HL-60/S4 treated with retinoic acid at 250 ng/mL for 4 days and 3 days (cell line): ENCODE data around the gene SNX24.
"Not testable (repeated sequence)": the region's sequence is repeated elsewhere in the genome, so short reads cannot be mapped to it uniquely, and the experiment has no call there.

ENCODE experiments used
- in situ Hi-C: fragments of 300-500 bp; cut with MboI; formaldehyde crosslinking; loops from 2 replicates; pipeline ENCODE4 v1.7.0; 2022; ENCODE audit warnings: low sequenced_read_pairs

Gene SNX24, protein sequence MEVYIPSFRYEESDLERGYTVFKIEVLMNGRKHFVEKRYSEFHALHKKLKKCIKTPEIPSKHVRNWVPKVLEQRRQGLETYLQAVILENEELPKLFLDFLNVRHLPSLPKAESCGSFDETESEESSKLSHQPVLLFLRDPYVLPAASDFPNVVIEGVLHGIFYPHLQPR

DNA sequence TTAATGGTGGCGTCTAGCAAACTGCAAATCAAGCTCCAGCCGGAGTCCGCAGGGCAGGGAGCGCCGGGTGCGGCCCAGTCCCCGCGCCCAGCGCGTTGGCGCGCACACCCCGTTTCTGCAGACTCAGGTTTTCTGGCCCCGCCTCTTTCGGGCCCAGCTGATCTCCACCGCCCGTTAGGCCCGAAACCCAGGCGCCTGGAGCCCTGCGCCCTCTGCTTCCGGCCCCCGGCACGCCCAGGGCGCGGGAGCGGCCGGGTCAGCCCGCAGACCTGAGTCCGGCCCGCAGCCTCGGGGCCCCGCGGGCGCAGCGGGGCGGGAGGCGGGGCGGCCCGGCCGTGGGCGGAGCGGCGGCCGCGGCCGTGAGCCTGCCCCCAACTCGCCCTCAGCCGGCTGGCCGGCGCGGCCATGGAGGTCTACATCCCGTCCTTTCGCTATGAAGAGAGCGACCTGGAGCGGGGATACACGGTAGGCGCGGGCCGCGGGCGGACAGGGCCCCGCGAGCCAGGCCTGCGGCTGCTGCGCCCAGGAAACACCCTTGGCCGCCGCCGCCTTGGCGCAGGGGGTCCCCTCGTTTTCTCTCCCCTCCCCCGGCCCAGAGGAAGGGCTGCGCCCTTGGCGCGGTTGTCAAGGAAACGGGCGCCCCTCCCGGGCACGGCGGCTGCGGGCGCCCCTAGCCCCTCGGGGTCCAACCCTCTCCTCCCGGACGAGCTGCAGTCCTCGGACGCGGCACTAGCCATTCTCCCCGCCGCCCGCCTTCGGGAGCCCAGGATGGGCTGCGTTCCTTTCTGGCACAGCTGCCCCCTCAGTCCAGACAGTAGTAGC is at the start of gene SNX24:
TSS of gene SNX24 (plus strand) at position 385 of the 822 bp plus-strand sequence. CDS start at position 406, 21 bp downstream.
- in situ Hi-C loops = no loop called here

- in situ Hi-C loops = no loop called here
Observed at GRCh38 chr5:122805481-122805880, 39.9 kb upstream of the SNX24 start.

DNA sequence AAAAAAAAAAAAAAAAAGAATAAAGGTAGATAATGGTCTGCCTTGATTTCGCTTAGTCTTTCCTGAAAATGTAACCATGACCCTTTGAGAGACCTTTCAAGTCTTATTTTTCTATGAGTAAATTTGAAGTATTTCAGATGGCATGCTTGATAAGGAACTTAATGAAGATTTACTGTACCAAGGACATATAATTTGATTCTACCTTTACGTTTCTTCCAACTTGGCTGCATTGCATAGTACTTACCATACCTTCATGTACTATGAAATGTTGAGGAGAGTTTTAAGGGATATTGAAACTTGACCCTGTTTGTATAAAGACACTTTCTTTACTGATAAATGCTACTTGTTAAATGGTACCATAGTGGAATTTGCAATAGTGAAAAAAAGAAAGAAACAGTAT is 35.0 kb upstream of the SNX24 start:
- in situ Hi-C loops = no loop called here

DNA sequence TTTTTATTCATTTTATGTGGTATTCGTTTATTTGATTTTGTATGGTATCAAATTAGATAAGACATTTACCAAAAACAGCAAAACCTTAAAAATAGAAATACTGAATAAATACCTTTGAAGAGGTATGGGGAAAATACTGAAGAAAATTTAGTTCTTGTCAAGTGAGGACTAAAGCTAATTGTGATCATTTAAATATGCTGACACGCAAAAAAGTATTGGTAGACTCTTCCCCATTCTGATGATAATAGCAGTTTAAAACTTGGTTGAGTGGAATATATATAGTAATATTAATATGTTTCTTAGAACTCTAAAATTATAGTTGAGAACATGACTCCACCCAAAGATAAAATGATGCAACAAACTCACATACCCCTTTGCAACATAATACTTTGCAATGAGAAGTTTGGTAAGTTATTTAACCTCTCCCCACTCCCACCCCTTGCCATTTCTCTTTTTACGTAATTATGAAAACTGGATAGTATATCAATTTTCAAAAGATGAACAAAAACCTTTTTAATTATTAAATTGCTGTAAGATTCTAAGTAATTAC is 30.1 kb upstream of the SNX24 start:
- in situ Hi-C loops = no loop called here

- in situ Hi-C loops = no loop called here
Observed at GRCh38 chr5:122816756-122817155, 28.7 kb upstream of the SNX24 start.

- in situ Hi-C loops = no loop called here
Observed at GRCh38 chr5:122831984-122832383, 13.4 kb upstream of the SNX24 start.

GRCh38 chr5:122835681-122836080 is 9.7 kb upstream of the SNX24 start:
- in situ Hi-C loops = no loop called here

- in situ Hi-C loops = no loop called here
Observed at GRCh38 chr5:122836947-122837346, 8.5 kb upstream of the SNX24 start.

- in situ Hi-C loops = no loop called here
Observed at GRCh38 chr5:122839731-122840130, 5.7 kb upstream of the SNX24 start.

GRCh38 chr5:122842016-122842580 is 3.3 kb upstream of the SNX24 start:
- in situ Hi-C loops = no loop called here

- in situ Hi-C loops = no loop called here
Observed at GRCh38 chr5:122844136-122844909, 1.1 kb upstream of the SNX24 start.

GRCh38 chr5:122844910-122845228 is 544 bp upstream of the SNX24 start:
- in situ Hi-C loops = no loop called here

DNA sequence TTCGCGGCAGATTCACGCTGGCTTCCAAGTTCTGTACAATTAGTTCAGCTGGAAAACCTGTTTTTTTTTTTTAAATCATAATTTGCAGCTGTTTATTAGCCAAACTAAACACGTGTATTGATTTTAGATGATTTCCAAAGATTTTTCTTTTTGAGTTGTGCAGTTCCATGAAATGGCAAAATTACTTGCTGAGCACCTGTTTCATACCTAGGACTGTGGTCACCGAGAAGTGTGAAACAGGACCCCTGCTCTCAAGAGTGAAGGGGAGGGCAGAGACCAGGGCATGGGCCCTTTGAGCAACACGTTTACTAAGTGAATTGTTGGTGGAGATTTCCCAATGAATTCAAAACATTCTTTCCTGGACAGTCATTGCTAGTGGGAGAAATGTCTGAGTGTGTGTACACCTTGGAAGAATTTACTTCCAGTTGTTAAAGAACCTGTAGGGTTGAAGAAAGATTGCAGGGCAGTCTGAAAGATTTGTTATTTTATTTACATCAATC is 688 bp downstream of the SNX24 start:
- in situ Hi-C loops = no loop called here

DNA sequence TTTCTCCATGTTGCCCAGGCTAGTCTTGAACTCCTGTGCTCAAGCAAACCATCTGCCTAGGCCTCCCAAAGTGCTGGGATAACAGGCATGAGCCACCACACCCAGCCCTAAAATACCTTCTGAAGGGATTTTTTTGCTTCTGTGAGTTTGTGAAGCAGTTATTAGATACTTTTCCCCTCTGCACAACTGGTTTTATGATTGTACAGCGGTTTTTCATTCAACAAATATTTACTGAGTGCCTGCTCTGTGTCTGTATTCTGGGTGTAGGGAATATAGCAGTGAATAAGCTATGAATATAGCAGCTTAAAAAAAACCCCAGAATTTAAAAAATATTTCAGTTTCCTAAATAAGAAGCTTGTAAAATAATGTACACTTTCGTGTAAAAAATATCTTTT is 2.3 kb downstream of the SNX24 start:
- in situ Hi-C loops = no loop called here

DNA sequence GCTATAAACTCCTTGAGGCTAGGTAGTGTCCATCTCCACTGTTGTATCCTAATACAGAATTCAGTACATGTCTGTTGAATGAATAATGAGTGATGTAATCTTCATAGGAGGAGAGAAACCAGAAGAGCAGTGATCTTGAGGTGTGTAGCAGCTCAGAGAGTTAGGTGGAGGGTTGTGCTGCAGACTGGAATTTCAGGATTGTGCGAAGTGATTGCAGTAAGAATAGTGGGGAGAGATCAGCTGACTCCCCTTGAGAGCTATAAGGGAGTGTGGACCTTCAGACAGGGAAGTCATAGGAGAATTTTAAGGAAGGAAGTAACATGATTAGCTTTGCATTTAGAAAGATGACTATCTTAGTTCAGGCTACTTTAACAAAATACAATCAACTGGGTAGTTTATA is 4.4 kb downstream of the SNX24 start:
- in situ Hi-C loops = no loop called here

GRCh38 chr5:122857538-122857937 is 12.1 kb downstream of the SNX24 start:
- in situ Hi-C loops = not testable (repeated sequence)

DNA sequence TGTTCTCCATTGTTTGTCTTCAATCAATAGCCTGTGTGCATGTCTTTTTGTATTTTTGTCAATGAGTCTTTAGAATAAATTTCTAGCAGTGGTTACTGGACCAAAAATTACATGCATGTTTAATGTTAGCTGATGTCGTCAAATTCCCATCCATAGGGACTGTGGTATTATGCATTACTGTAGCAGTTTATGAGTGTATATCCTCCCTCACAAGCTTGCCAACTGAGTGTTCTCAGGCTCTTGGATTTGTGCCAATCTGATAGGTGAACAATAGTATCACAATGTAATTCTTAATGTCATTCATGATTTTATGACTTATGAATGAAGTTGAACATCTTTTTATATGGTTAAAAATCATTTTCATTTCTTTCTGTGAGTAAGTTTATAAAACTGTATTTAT is 13.0 kb downstream of the SNX24 start:
- in situ Hi-C loops = no loop called here

- in situ Hi-C loops = no loop called here
Observed at GRCh38 chr5:122863240-122863639, 17.8 kb downstream of the SNX24 start.

- in situ Hi-C loops = no loop called here
Observed at GRCh38 chr5:122863721-122864120, 18.3 kb downstream of the SNX24 start.

- in situ Hi-C loops = no loop called here
Observed at GRCh38 chr5:122864400-122864799, 19.0 kb downstream of the SNX24 start.

- in situ Hi-C loops = no loop called here
Observed at GRCh38 chr5:122864842-122865241, 19.4 kb downstream of the SNX24 start.
